IMR-90 (cell line): Measurements from ENCODE around the gene TRIM63. TPM values are rescaled to one million over a fixed set of nuclear protein-coding genes. Genes with fewer than 3 reads are reported as not detected.
A peak's percentile ranks its signal among the peaks of the same experiment; 100 is the strongest.

Source experiments
- ATAC-seq: fragments of 200-7000 bp; cut with Tn5 transposase; 2 replicates; pipeline ENCODE4 v1.9.1; 2020; ENCODE audit warnings: low read depth, mild to moderate bottlenecking, moderate library complexity
- BruUV-seq: library from RNA; stranded (reverse); fragments of 400-500 nt; replicated peaks from 2 replicates; lab custom pipeline; 2021; lab: Mats Ljungman, UMichigan
- CTCF ChIA-PET: fragments of 300-600 bp; formaldehyde crosslinking; extraction: SDS; loops from one replicate; lab custom pipeline; 2021; ENCODE audit warnings: antibody characterized with exemption; lab: Yijun Ruan, JAX
- POLR2A ChIA-PET: fragments of 300-600 bp; sonication (Branson Sonifier 250); formaldehyde crosslinking; loops from one replicate; lab custom pipeline; 2022; ENCODE audit warnings: antibody characterized with exemption; ENCODE audit not compliant: unreplicated experiment; lab: Charles Lee
- DNase-seq: peaks from one replicate; pipeline ENCODE4 v3.0.0; 2013
- H2AFZ ChIP-seq: replicated peaks from 2 replicates; pipeline ENCODE3; 2013; ENCODE audit warnings: low read length, mild to moderate bottlenecking; ENCODE audit not compliant: poor library complexity
- H2AK5ac ChIP-seq: 2 replicates; pipeline ENCODE4 v1.6.1; 2013; ENCODE audit warnings: low read depth, low read length, inconsistent platforms
- H2AK9ac ChIP-seq: replicated peaks from 2 replicates; pipeline ENCODE3; 2013; ENCODE audit warnings: mild to moderate bottlenecking, low read depth, low read length, moderate library complexity; ENCODE audit not compliant: poor library complexity
- H2BK120ac ChIP-seq: 2 replicates; pipeline ENCODE4 v1.6.1; 2013; ENCODE audit warnings: low read depth, low read length, inconsistent platforms
- H2BK15ac ChIP-seq: 3 replicates; pipeline ENCODE4 v1.6.1; 2013; ENCODE audit warnings: low read depth, low read length, inconsistent platforms
- H2BK20ac ChIP-seq: 2 replicates; pipeline ENCODE4 v1.6.1; 2013; ENCODE audit warnings: low read depth, mild to moderate bottlenecking, inconsistent platforms, low read length, moderate library complexity
- H2BK5ac ChIP-seq: 2 replicates; pipeline ENCODE4 v1.6.1; 2013; ENCODE audit warnings: mild to moderate bottlenecking, low read depth, low read length, inconsistent platforms; ENCODE audit not compliant: poor library complexity, severe bottlenecking
- H3K14ac ChIP-seq: replicated peaks from 2 replicates; pipeline ENCODE4 v1.6.1; 2013; ENCODE audit warnings: low read depth, low read length, inconsistent platforms
- H3K18ac ChIP-seq: 2 replicates; pipeline ENCODE4 v1.6.1; 2013; ENCODE audit warnings: low read depth, low read length, control low read depth
- H3K23ac ChIP-seq: 2 replicates; pipeline ENCODE4 v1.6.1; 2013; ENCODE audit warnings: low read depth, low read length, inconsistent platforms
- H3K27ac ChIP-seq: 2 replicates; pipeline ENCODE4 v1.5.1; 2013; ENCODE audit warnings: mild to moderate bottlenecking, control low read depth, low read length; ENCODE audit not compliant: insufficient read depth
- H3K27me3 ChIP-seq: 2 replicates; pipeline ENCODE4 v1.6.1; 2013; ENCODE audit warnings: low read length; ENCODE audit not compliant: control insufficient read depth, insufficient read depth
- H3K36me3 ChIP-seq: 2 replicates; pipeline ENCODE4 v1.6.1; 2013; ENCODE audit warnings: low read length, mixed read lengths; ENCODE audit not compliant: control insufficient read depth, insufficient read depth
- H3K4ac ChIP-seq: 2 replicates; pipeline ENCODE4 v1.6.1; 2013; ENCODE audit warnings: low read depth, low read length, inconsistent platforms
- H3K4me1 ChIP-seq: 2 replicates; pipeline ENCODE4 v1.6.1; 2013; ENCODE audit warnings: low read length, mixed read lengths; ENCODE audit not compliant: control insufficient read depth, insufficient read depth
- H3K4me2 ChIP-seq: 2 replicates; pipeline ENCODE4 v1.6.1; 2013; ENCODE audit warnings: low read depth, mild to moderate bottlenecking, control low read depth, low read length, moderate library complexity
- H3K4me3 ChIP-seq: 2 replicates; pipeline ENCODE4 v1.5.1; 2013; ENCODE audit warnings: low read depth, mild to moderate bottlenecking, control low read depth, low read length, moderate library complexity; ENCODE audit not compliant: insufficient read depth
- H3K56ac ChIP-seq: 2 replicates; pipeline ENCODE4 v1.6.1; 2013; ENCODE audit warnings: low read length, inconsistent platforms; ENCODE audit not compliant: insufficient read depth; ENCODE audit errors: extremely low read depth
- H3K79me1 ChIP-seq, 2 experiments: 2 replicates each; pipeline ENCODE4 v1.6.1; 2013; ENCODE audit warnings: low read length in 2 of 2, inconsistent platforms in 1 of 2, low read depth in 1 of 2
- H3K9ac ChIP-seq: 2 replicates; pipeline ENCODE4 v1.6.1; 2013; ENCODE audit warnings: low read depth, low read length, control low read depth
- H3K9me1 ChIP-seq: 2 replicates; pipeline ENCODE4 v1.6.1; 2013; ENCODE audit warnings: low read length, inconsistent platforms; ENCODE audit not compliant: insufficient read depth
- H3K9me3 ChIP-seq: 2 replicates; pipeline ENCODE4 v1.6.1; 2013; ENCODE audit warnings: low read length; ENCODE audit not compliant: control insufficient read depth, insufficient read depth
- H4K20me1 ChIP-seq: 2 replicates; pipeline ENCODE4 v1.6.1; 2013; ENCODE audit warnings: low read length, inconsistent platforms; ENCODE audit not compliant: insufficient read depth
- H4K5ac ChIP-seq: 2 replicates; pipeline ENCODE4 v1.6.1; 2013; ENCODE audit warnings: mild to moderate bottlenecking, low read depth, low read length, control low read depth
- H4K8ac ChIP-seq, 2 experiments: 2 replicates each; pipeline ENCODE4 v1.6.1; 2013; ENCODE audit warnings: low read depth in 2 of 2, low read length in 2 of 2, control low read depth in 1 of 2, inconsistent platforms in 1 of 2
- H4K91ac ChIP-seq: 2 replicates; pipeline ENCODE4 v1.6.1; 2013; ENCODE audit warnings: low read depth, low read length, inconsistent platforms; ENCODE audit not compliant: insufficient read depth
- BHLHE40 ChIP-seq: fragments of 150-350 bp; IDR thresholded peaks from 2 replicates; pipeline ENCODE4 v1.6.1; 2016; ENCODE audit warnings: mild to moderate bottlenecking, low read depth, low read length
- CEBPB ChIP-seq: IDR thresholded peaks from 2 replicates; pipeline ENCODE4 v1.6.1; 2012; ENCODE audit warnings: low read depth, low read length, improper control_type of control experiment
- CHD1 ChIP-seq: IDR thresholded peaks from 2 replicates; pipeline ENCODE4 v1.6.1; 2012; ENCODE audit warnings: low read depth, low read length, improper control_type of control experiment
- FOS ChIP-seq: fragments of 150-350 bp; IDR thresholded peaks from 2 replicates; pipeline ENCODE4 v1.6.1; 2016; ENCODE audit warnings: low read depth, low read length
- MAFK ChIP-seq: IDR thresholded peaks from 2 replicates; pipeline ENCODE4 v1.6.1; 2012; ENCODE audit warnings: low read depth, low read length, improper control_type of control experiment
- MAZ ChIP-seq: IDR thresholded peaks from 2 replicates; pipeline ENCODE4 v1.6.1; 2012; ENCODE audit warnings: low read depth, mild to moderate bottlenecking, low read length, improper control_type of control experiment, moderate library complexity, borderline replicate concordance
- MXI1 ChIP-seq: IDR thresholded peaks from 2 replicates; pipeline ENCODE4 v1.6.1; 2012; ENCODE audit warnings: low read depth, mild to moderate bottlenecking, low read length, moderate library complexity, borderline replicate concordance
- NFE2L2 ChIP-seq: fragments of 150-350 bp; IDR thresholded peaks from 2 replicates; pipeline ENCODE4 v1.6.1; 2016; ENCODE audit warnings: low read depth, mild to moderate bottlenecking, low read length
- POLR2A ChIP-seq: IDR thresholded peaks from 2 replicates; pipeline ENCODE4 v1.6.1; 2012; ENCODE audit warnings: mild to moderate bottlenecking, low read depth, low read length
- RAD21 ChIP-seq: IDR thresholded peaks from 2 replicates; pipeline ENCODE4 v1.6.1; 2012; ENCODE audit warnings: low read length, improper control_type of control experiment
- RCOR1 ChIP-seq: IDR thresholded peaks from 2 replicates; pipeline ENCODE4 v1.6.1; 2012; ENCODE audit warnings: mild to moderate bottlenecking, low read length, improper control_type of control experiment; ENCODE audit not compliant: insufficient replicate concordance
- RFX5 ChIP-seq: IDR thresholded peaks from 2 replicates; pipeline ENCODE4 v1.8.0; 2012; ENCODE audit warnings: low read depth, mild to moderate bottlenecking, low read length, moderate library complexity
- SMC3 ChIP-seq: fragments of 150-350 bp; IDR thresholded peaks from 2 replicates; pipeline ENCODE4 v1.6.1; 2016; ENCODE audit warnings: low read depth, mild to moderate bottlenecking, antibody characterized with exemption, low read length, moderate library complexity
- USF2 ChIP-seq: fragments of 150-350 bp; IDR thresholded peaks from 2 replicates; pipeline ENCODE4 v1.6.1; 2017; ENCODE audit warnings: mild to moderate bottlenecking, antibody characterized with exemption, low read length, low read depth
- WGBS, 2 experiments: methylation state at CpG; one replicate each; pipeline versions ENCODE4 v1.1.5 to v1.1.7; 2013; ENCODE audit warnings: missing lambda C conversion rate in 2 of 2; ENCODE audit not compliant: insufficient read length in 1 of 2; ENCODE audit errors: extremely low coverage in 2 of 2; 5-methylcytosine and 5-hydroxymethylcytosine counted together
- dilution Hi-C: fragments of 300-500 bp; cut with HindIII; formaldehyde crosslinking; loops from one replicate; pipeline ENCODE4 v1.14.3; 2018; ENCODE audit warnings: low sequenced_read_pairs; ENCODE audit not compliant: unreplicated experiment
- in situ Hi-C: fragments of 300-500 bp; cut with MboI; formaldehyde crosslinking; loops from 3 replicates; pipeline ENCODE4 v1.14.3; 2019; ENCODE audit warnings: low sequenced_read_pairs, inconsistent platforms, mixed read lengths
- intact Hi-C: fragments of 100-400 bp; cut with micrococcal nuclease; formaldehyde crosslinking; loops from 2 replicates; pipeline ENCODE4 v1.10.0; 2022
- polyA plus RNA-seq, 3 experiments: library from polyadenylated mRNA; depleted of rRNA; stranded (reverse); fragments of >200 nt; gene quantifications; 2 replicates each; pipeline ENCODE4 v1.2.3, GENCODE V29; 2012; ENCODE audit warnings: low replicate concordance in 1 of 3
- total RNA-seq: library from RNA; depleted of rRNA; stranded (reverse); fragments of >200 nt; gene quantifications from 2 replicates; pipeline ENCODE4 v1.2.3, GENCODE V29; 2012
- TF ChIP-seq, protein P1 (sequence below): fragments of 150-350 bp; IDR thresholded peaks from 2 replicates; pipeline ENCODE4 v1.6.1; 2016; ENCODE audit warnings: low read depth, mild to moderate bottlenecking, low read length, moderate library complexity, borderline replicate concordance
- TF ChIP-seq, protein P2 (sequence below): conservative IDR thresholded peaks from 2 replicates; pipeline ENCODE4 v1.5.1; 2012; ENCODE audit warnings: mild to moderate bottlenecking, low read depth, low read length, improper control_type of control experiment

The TRIM63 gene
- total and polyA plus RNA-seq, 2 of the 4 experiments (the other 2 are of a cell fraction), result not detected

- ChIA-PET POLR2A (no interaction called here), CTCF (interaction anchor here (0.6 to 1.5 kb wide), 3 partner anchors 10 to 43 kb away, joined by 3 to 8 read pairs (median 7); no protein-coding TSS in a partner anchor)
- H4K8ac ChIP-seq, result no peak overlapping the region
- peak overlapping the region; percentile 41; the same call in 1 of the 2 replicates for H3K14ac ChIP-seq
- H3K27me3 ChIP-seq, result no peaks in the 10 kb centered on the region; the same call in 1 of the 2 replicates
- no peak overlapping the region for H3K56ac ChIP-seq
- H2BK5ac ChIP-seq, result no peak overlapping the region
- H3K9me3 ChIP-seq, result no peaks in the 10 kb centered on the region
- H3K36me3 ChIP-seq, result no peaks in the 10 kb centered on the region
- peak overlapping the region; percentile 61 for H2AK9ac ChIP-seq
- dilution Hi-C loops, result no loop called here
- no CpG with 5 or more reads among the region's 3 CpGs for WGBS, 2 experiments
- 0 out of 2 replicates have a peak overlapping the region, but pooled peaks have one; percentile 28 for H2BK20ac ChIP-seq
- 0 out of 2 replicates have a peak overlapping the region, but pooled peaks have one; percentile 29 for H3K4ac ChIP-seq
- intact Hi-C loops, result loop anchor here (10.0 kb wide), 1 partner anchor 133 kb away; the partner anchor contains the start of gene CEP85
- peak overlapping the region; percentile 25; the same call in 1 of the 2 replicates for H2BK120ac ChIP-seq
- H4K91ac ChIP-seq, result no peak overlapping the region
- in situ Hi-C loops, result no loop called here
- H4K5ac ChIP-seq, result no peak overlapping the region
- no peaks in the 10 kb centered on the region for H4K20me1 ChIP-seq
- no TSS peak for BruUV-seq
- no peak overlapping the region for H2AK5ac ChIP-seq
- no peak overlapping the region for H3K4me3 ChIP-seq
- no peak overlapping the region for H3K18ac ChIP-seq
- no peaks in the 10 kb centered on the region for H3K79me1 ChIP-seq
- no peak overlapping the region for H3K9ac ChIP-seq
- no peak overlapping the region for H2AFZ ChIP-seq
- no peak overlapping the region for H3K27ac ChIP-seq
- peaks cover 3% of the 10 kb centered on the region; the same call in 1 of the 2 replicates for H3K9me1 ChIP-seq
- ATAC-seq (peak; percentile 24; the same call in 1 of the 2 replicates), DNase-seq (no peak)
- H3K4me1 ChIP-seq, result peaks cover 4% of the 10 kb centered on the region; the same call in 1 of the 2 replicates
- H3K4me2 ChIP-seq, result no peak overlapping the region
- no peak overlapping the region for H2BK15ac ChIP-seq
- TF ChIP-seq CEBPB (no peak), MXI1 (no peak), SMC3 (no peak), RAD21 (no peak), POLR2A (no peak), MAFK (no peak), FOS (no peak), NFE2L2 (no peak), MAZ (no peak), CHD1 (no peak), BHLHE40 (no peak), RFX5 (no peak), RCOR1 (no peak), USF2 (no peak)
- TF ChIP-seq, protein P1, sequence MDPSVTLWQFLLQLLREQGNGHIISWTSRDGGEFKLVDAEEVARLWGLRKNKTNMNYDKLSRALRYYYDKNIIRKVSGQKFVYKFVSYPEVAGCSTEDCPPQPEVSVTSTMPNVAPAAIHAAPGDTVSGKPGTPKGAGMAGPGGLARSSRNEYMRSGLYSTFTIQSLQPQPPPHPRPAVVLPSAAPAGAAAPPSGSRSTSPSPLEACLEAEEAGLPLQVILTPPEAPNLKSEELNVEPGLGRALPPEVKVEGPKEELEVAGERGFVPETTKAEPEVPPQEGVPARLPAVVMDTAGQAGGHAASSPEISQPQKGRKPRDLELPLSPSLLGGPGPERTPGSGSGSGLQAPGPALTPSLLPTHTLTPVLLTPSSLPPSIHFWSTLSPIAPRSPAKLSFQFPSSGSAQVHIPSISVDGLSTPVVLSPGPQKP, result no peak
- TF ChIP-seq, protein P2, sequence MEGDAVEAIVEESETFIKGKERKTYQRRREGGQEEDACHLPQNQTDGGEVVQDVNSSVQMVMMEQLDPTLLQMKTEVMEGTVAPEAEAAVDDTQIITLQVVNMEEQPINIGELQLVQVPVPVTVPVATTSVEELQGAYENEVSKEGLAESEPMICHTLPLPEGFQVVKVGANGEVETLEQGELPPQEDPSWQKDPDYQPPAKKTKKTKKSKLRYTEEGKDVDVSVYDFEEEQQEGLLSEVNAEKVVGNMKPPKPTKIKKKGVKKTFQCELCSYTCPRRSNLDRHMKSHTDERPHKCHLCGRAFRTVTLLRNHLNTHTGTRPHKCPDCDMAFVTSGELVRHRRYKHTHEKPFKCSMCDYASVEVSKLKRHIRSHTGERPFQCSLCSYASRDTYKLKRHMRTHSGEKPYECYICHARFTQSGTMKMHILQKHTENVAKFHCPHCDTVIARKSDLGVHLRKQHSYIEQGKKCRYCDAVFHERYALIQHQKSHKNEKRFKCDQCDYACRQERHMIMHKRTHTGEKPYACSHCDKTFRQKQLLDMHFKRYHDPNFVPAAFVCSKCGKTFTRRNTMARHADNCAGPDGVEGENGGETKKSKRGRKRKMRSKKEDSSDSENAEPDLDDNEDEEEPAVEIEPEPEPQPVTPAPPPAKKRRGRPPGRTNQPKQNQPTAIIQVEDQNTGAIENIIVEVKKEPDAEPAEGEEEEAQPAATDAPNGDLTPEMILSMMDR, result no peak
- no peak overlapping the region for H3K23ac ChIP-seq
Measured at GRCh38 chr1:26102119-26102518, 34.7 kb upstream of the TRIM63 start.
